Smooth muscle cell (in vitro differentiated cells): Measurements from ENCODE around the gene PKDREJ. TPM values are rescaled to one million over a fixed set of nuclear protein-coding genes. Genes with fewer than 3 reads are reported as not detected.

ENCODE experiments used
- DNase-seq: peaks from one replicate; lab custom pipeline; 2025; ENCODE audit not compliant: unreplicated experiment; lab: John Stamatoyannopoulos, UW
- H2AFZ ChIP-seq: fragments of 200-600 bp; sonication (generic); 2 replicates; pipeline ENCODE4 v1.6.0; 2016; ENCODE audit warnings: antibody characterized with exemption, low read depth, mild to moderate bottlenecking
- H3F3A ChIP-seq: fragments of 200-600 bp; sonication (generic); 2 replicates; pipeline ENCODE4 v1.6.0; 2017; ENCODE audit warnings: antibody characterized with exemption, low read depth
- H3K27ac ChIP-seq: fragments of 200-600 bp; sonication (generic); 2 replicates; pipeline ENCODE4 v1.5.1; 2016; ENCODE audit warnings: low read depth, mild to moderate bottlenecking
- H3K27me3 ChIP-seq: fragments of 200-600 bp; sonication (generic); 2 replicates; pipeline ENCODE4 v1.6.1; 2016; ENCODE audit warnings: low read depth, mild to moderate bottlenecking
- H3K36me3 ChIP-seq: fragments of 200-600 bp; sonication (generic); 2 replicates; pipeline ENCODE4 v1.5.1; 2016; ENCODE audit warnings: low read depth
- H3K4me1 ChIP-seq: fragments of 200-600 bp; sonication (generic); 2 replicates; pipeline ENCODE4 v1.5.1; 2016; ENCODE audit warnings: low read depth
- H3K4me2 ChIP-seq: fragments of 200-600 bp; sonication (generic); 2 replicates; pipeline ENCODE4 v1.6.0; 2016; ENCODE audit warnings: mild to moderate bottlenecking
- H3K4me3 ChIP-seq: fragments of 200-600 bp; sonication (generic); 2 replicates; pipeline ENCODE4 v1.5.1; 2016; ENCODE audit warnings: mild to moderate bottlenecking
- H3K79me2 ChIP-seq: fragments of 200-600 bp; sonication (generic); 2 replicates; pipeline ENCODE4 v1.6.0; 2016; ENCODE audit warnings: low read depth, mild to moderate bottlenecking
- H3K9ac ChIP-seq: fragments of 200-600 bp; sonication (generic); 2 replicates; pipeline ENCODE4 v1.6.0; 2016; ENCODE audit warnings: low read depth
- H3K9me3 ChIP-seq: fragments of 200-600 bp; sonication (generic); replicated peaks from 2 replicates; pipeline ENCODE4 v1.5.1; 2016; ENCODE audit warnings: low read depth
- H4K20me1 ChIP-seq: fragments of 200-600 bp; sonication (generic); 2 replicates; pipeline ENCODE4 v1.6.0; 2016; ENCODE audit warnings: low read depth
- CTCF ChIP-seq: fragments of 200-600 bp; sonication (generic); IDR thresholded peaks from 2 replicates; pipeline ENCODE4 v1.5.1; 2017; ENCODE audit warnings: borderline replicate concordance, mild to moderate bottlenecking, antibody characterized with exemption; ENCODE audit not compliant: insufficient read depth, poor library complexity, severe bottlenecking
- WGBS: methylation state at CpG from one replicate; pipeline ENCODE4 v1.1.7; 2016; ENCODE audit warnings: low lambda C conversion rate; 5-methylcytosine and 5-hydroxymethylcytosine counted together
- polyA plus RNA-seq: library from polyadenylated mRNA; unstranded; fragments of >200 nt; fragmentation: Nextera tagmentation; extraction: Ambion mirVana; gene quantifications from 2 replicates; pipeline ENCODE4 v1.2.1, GENCODE V29; 2016
- total RNA-seq: library from RNA; depleted of rRNA; stranded (reverse); fragments of >200 nt; gene quantifications from 2 replicates; pipeline ENCODE4 v1.2.3, GENCODE V29; 2014

The PKDREJ gene
- total and polyA plus RNA-seq, 2 experiments from 2014 or later: 0.05 TPM; not detected in 1

DNA sequence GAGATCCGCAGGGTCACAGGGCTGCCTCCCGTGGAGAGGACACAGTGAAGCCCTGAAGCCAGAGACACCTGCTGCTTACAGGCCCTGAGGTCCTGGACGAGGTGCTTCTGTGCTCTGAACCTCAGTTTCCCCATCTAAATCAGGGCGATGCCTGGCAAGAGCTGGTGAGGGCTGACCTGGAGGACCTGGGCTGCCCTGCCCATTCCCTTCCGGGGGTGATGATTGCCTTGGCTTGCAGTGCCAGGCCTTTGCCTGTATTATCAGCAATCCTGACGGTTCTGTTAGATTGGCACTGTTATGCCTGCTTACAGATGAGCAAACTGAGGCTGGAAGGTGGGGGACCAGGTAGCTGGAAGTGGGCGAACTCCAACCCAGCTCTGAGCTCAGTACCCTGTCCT lies 25.7 kb upstream of the PKDREJ start:
- no peak overlapping the region for H3K4me3 ChIP-seq
- no peaks in the 10 kb centered on the region for H3K9me3 ChIP-seq
- H3K9ac ChIP-seq: no peak overlapping the region
- H3K4me1 ChIP-seq: no peaks in the 10 kb centered on the region
- H3K27ac ChIP-seq: no peak overlapping the region
- H3K36me3 ChIP-seq: no peaks in the 10 kb centered on the region
- H4K20me1 ChIP-seq: no peaks in the 10 kb centered on the region
- H2AFZ ChIP-seq: no peak overlapping the region
- H3K27me3 ChIP-seq: no peaks in the 10 kb centered on the region
- H3K4me2 ChIP-seq: no peak overlapping the region
- TF ChIP-seq CTCF: no peak
- WGBS: 94% methylated on average over 7 of the region's 7 CpGs
- no peak for DNase-seq
- H3K79me2 ChIP-seq: no peaks in the 10 kb centered on the region
- no peaks in the 10 kb centered on the region for H3F3A ChIP-seq

DNA sequence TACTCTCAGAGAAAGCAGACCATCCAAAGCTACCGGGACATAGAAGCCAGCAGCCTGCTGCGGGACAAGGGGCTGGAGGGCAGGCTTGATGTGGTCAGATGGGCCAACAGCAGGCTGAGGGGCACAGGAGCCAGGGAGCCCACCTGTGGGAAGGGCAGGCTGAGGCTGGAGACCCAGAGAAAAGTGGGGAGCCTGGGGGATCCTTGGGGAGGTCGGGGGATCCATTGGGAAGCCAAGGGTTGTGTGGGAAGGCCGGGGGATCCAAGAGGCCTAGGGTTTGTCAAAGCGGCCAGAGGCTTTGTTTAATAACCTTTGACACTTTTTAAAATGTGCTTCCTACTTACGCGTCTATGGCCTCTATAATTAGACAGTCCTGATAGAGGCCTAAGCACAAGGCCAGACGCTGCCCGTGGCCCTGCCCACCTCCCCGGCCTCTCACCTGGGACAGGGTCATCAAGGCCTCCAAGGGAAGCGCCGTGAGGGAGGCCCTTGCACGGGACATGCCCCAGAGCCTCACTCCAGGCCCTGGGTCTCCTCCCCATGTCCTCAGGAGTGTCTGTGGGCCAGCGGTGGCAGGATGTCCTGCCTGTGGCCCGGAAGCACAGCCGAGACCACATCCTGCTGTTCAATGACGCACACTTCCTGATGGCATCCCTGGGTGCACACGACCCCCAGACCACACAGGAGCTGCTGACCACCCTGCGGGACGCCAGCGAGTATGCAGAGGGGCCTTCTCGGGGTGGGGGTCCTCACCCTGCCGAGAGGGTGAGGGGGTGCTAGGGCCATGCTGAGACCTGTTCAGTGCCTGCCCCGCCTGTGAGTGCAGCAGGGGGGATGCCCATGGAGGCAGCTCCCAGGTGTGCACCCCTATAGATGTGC lies 25.0 kb upstream of the PKDREJ start:
- H2AFZ ChIP-seq: no peak overlapping the region
- no peaks in the 10 kb centered on the region for H3K4me1 ChIP-seq
- no peaks in the 10 kb centered on the region for H3K9me3 ChIP-seq
- DNase-seq: no peak
- 92% methylated on average over 23 of the region's 24 CpGs for WGBS
- no peaks in the 10 kb centered on the region for H4K20me1 ChIP-seq
- H3K4me2 ChIP-seq: no peak overlapping the region
- no peak for TF ChIP-seq CTCF
- no peak overlapping the region for H3K9ac ChIP-seq
- no peaks in the 10 kb centered on the region for H3K79me2 ChIP-seq
- no peaks in the 10 kb centered on the region for H3K36me3 ChIP-seq
- no peaks in the 10 kb centered on the region for H3K27me3 ChIP-seq
- H3F3A ChIP-seq: no peaks in the 10 kb centered on the region
- H3K27ac ChIP-seq: no peak overlapping the region
- no peak overlapping the region for H3K4me3 ChIP-seq

DNA sequence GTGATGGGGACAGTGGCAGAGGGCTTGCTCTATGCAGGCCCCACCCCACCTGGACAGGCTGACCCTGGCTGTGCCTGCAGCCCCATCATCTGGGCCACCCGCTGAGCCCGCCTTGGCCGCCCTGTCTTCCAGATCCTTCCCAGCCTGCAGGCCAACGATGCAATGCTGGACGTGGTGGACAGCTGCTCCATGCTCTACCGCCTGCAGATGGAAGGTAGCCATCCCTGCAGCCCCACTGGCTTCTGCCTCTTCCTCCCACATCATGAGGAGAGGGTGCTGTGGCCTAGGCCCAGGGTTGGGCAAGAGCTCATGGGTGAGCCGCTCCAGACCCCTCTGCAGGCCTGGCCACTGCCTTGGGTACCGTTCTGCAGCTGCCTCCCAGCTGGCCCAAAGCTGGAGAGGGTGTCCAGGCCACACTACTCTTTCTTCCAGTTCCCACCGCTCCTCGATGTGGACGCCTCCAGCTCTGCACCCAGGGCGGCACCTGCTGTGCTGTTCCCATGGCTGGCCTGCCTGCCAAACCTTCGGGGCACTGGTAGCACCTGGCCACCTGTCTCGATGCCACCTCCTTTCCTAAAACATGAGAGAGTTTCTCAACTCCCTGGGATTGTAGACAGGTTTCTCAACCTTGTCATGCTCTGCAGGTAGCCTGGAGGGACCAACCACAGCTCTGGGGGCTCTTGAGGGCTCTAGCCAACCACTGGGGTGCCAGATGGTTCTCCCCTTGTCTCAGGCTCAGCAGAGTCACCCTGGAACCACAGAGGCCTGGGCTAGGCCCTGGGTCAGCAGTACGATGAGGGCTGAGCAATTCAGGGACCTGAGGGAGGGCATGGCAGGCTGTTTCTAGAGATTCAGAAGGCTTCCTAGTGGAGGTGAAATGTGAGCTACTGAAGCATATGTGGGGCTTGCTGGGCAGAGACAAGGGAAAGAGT lies 24.1 kb upstream of the PKDREJ start:
- H3K27me3 ChIP-seq: no peaks in the 10 kb centered on the region
- no peaks in the 10 kb centered on the region for H3F3A ChIP-seq
- H3K79me2 ChIP-seq: no peaks in the 10 kb centered on the region
- no peak overlapping the region for H3K9ac ChIP-seq
- no peak overlapping the region for H3K27ac ChIP-seq
- H2AFZ ChIP-seq: no peak overlapping the region
- DNase-seq: no peak
- no peaks in the 10 kb centered on the region for H3K9me3 ChIP-seq
- H4K20me1 ChIP-seq: no peaks in the 10 kb centered on the region
- H3K4me3 ChIP-seq: no peak overlapping the region
- no peak overlapping the region for H3K4me2 ChIP-seq
- no peaks in the 10 kb centered on the region for H3K36me3 ChIP-seq
- H3K4me1 ChIP-seq: no peaks in the 10 kb centered on the region
- 96% methylated on average over 15 of the region's 15 CpGs for WGBS
- no peak for TF ChIP-seq CTCF
